OCI-LY3 (cell line): Measurements from ENCODE around the gene TAF1D.

Experiments
- CTCF ChIP-seq: fragments of 200-600, 300-600 bp; sonication (generic); IDR thresholded peaks from 2 replicates; pipeline ENCODE4 v1.5.1; 2014; ENCODE audit warnings: antibody characterized with exemption, low read length, low read depth
- EZH2phosphoT487 ChIP-seq: fragments of 200-600 bp; shearing (Covaris generic); IDR thresholded peaks from 2 replicates; pipeline ENCODE4 v1.6.1; 2018; ENCODE audit warnings: antibody characterized with exemption, mixed run types, low read depth

- TF ChIP-seq CTCF (no peak), EZH2phosphoT487 (no peak)
Observed at GRCh38 chr11:93732237-93732892, 8.9 kb downstream of the TAF1D start.
